CD4-positive, alpha-beta T cell (primary cell): ENCODE measurements around the gene STK40. TPM values are rescaled to one million over a fixed set of nuclear protein-coding genes. Genes with fewer than 3 reads are reported as not detected.

Experiments used
- ATAC-seq: fragments of 200-7000 bp; cut with Tn5 transposase; one replicate; pipeline ENCODE4 v1.10.0; 2022; ENCODE audit warnings: mild to moderate bottlenecking; ENCODE audit not compliant: poor library complexity
- CTCF ChIA-PET: fragments of 350-600 bp; sonication (Branson Sonifier 250); formaldehyde crosslinking; loops from one replicate; lab custom pipeline; 2021; ENCODE audit warnings: antibody characterized with exemption, inconsistent platforms; lab: Charles Lee
- POLR2A ChIA-PET: fragments of 350-600 bp; sonication (Branson Sonifier 250); formaldehyde crosslinking; loops from one replicate; lab custom pipeline; 2021; ENCODE audit warnings: antibody characterized with exemption, inconsistent platforms; lab: Charles Lee
- DNase-seq, 14 experiments: peaks; one replicate each; pipeline ENCODE4 v3.0.0-alpha.2; 2013 to 2020; ENCODE audit warnings: mixed read lengths in 2 of 14
- H3K27ac ChIP-seq, 2 donors: one replicate each; pipeline versions ENCODE4 v1.5.1 to v1.7.0; 2013; ENCODE audit warnings: low read length in 2 of 2, low read depth in 1 of 2, mild to moderate bottlenecking in 1 of 2
- H3K27me3 ChIP-seq, 2 experiments: 1 replicate in 1 of 2; 2 replicates in 1 of 2; pipeline versions ENCODE4 v1.6.1 to v1.7.0; 2013; ENCODE audit warnings: low read length in 2 of 2, control low read depth in 1 of 2, mild to moderate bottlenecking in 1 of 2, moderate library complexity in 1 of 2; ENCODE audit not compliant: insufficient read depth in 2 of 2, control insufficient read depth in 1 of 2
- H3K36me3 ChIP-seq: one replicate; pipeline ENCODE4 v1.6.1; 2013; ENCODE audit warnings: low read length, control low read depth; ENCODE audit not compliant: insufficient read depth
- H3K4me1 ChIP-seq: one replicate; pipeline ENCODE4 v1.6.1; 2013; ENCODE audit warnings: low read length, control low read depth; ENCODE audit not compliant: insufficient read depth
- H3K4me3 ChIP-seq: one replicate; pipeline ENCODE4 v1.5.1; 2013; ENCODE audit warnings: mild to moderate bottlenecking, low read length, moderate library complexity
- H3K9me3 ChIP-seq, 2 experiments: 1 replicate in 1 of 2; 2 replicates in 1 of 2; pipeline versions ENCODE4 v1.6.1 to v1.7.0; 2013; ENCODE audit warnings: low read length in 2 of 2, mild to moderate bottlenecking in 2 of 2, control low read depth in 1 of 2, moderate library complexity in 1 of 2; ENCODE audit not compliant: control insufficient read depth in 1 of 2, insufficient read depth in 1 of 2
- H3K27ac Mint-ChIP-seq: one replicate; pipeline ENCODE4 v1.8.0; 2020; ENCODE audit warnings: mixed read lengths
- H3K27me3 Mint-ChIP-seq: one replicate; pipeline ENCODE4 v1.8.0; 2021; ENCODE audit warnings: mixed read lengths
- H3K36me3 Mint-ChIP-seq: one replicate; pipeline ENCODE4 v1.8.0; 2021; ENCODE audit warnings: low read depth, mixed read lengths
- H3K4me1 Mint-ChIP-seq: one replicate; pipeline ENCODE4 v1.8.0; 2021; ENCODE audit warnings: low read depth, mixed read lengths
- H3K4me3 Mint-ChIP-seq: one replicate; pipeline ENCODE4 v1.8.0; 2020; ENCODE audit warnings: mild to moderate bottlenecking, mixed read lengths
- H3K9me3 Mint-ChIP-seq: one replicate; pipeline ENCODE4 v1.8.0; 2020; ENCODE audit warnings: mixed read lengths
- CTCF ChIP-seq: fragments of 200-600 bp; IDR thresholded peaks from one replicate; pipeline ENCODE4 v1.8.0; 2022; ENCODE audit warnings: antibody characterized with exemption, mild to moderate bottlenecking
- intact Hi-C, 2 experiments: fragments of 100-400 bp; cut with DNase I in 1 of 2; cut with micrococcal nuclease in 1 of 2; formaldehyde crosslinking; loops; one replicate each; pipeline versions ENCODE4 v1.15.1 to v1.9.0; 2023 to 2025; cut with DNase I, micrococcal nuclease
- polyA plus RNA-seq, 2 donors: library from polyadenylated mRNA; unstranded; fragments of 120-200 nt; gene quantifications; one replicate each; pipeline ENCODE4 v1.2.1, GENCODE V29; 2013
- total RNA-seq, 174 experiments: library from RNA in 2 of 174; stranded (reverse) in 2 of 174; gene quantifications; one replicate each; pipeline ENCODE4 v1.2.3 and lab custom pipeline; 2021 to 2026

STK40 gene, protein sequence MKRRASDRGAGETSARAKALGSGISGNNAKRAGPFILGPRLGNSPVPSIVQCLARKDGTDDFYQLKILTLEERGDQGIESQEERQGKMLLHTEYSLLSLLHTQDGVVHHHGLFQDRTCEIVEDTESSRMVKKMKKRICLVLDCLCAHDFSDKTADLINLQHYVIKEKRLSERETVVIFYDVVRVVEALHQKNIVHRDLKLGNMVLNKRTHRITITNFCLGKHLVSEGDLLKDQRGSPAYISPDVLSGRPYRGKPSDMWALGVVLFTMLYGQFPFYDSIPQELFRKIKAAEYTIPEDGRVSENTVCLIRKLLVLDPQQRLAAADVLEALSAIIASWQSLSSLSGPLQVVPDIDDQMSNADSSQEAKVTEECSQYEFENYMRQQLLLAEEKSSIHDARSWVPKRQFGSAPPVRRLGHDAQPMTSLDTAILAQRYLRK
- total RNA-seq = 10 to 100 TPM; 17.8 to 20.7 TPM
- 38.1 TPM for polyA plus RNA-seq (2013, experiment 1 of 2)
- polyA plus RNA-seq (2013, experiment 2 of 2) = 35.5 TPM
- 35.3 to 151 (median 77.2) reads per million in 172 experiments for total RNA-seq (lab: John Stamatoyannopoulos, UW)

- Mint-ChIP-seq H3K9me3 (no peaks in the 10 kb centered on the region), H3K4me1 (peaks cover 59% of the 10 kb centered on the region), H3K27ac (peak within 1 kb of the TSS; percentile 98), H3K36me3 (peaks cover 43% of the 10 kb centered on the region), H3K27me3 (no peaks in the 10 kb centered on the region), H3K4me3 (peak within 1 kb of the TSS; percentile 89)
- peak; percentile 97 to 99 (median 98) for DNase-seq
- ChIA-PET CTCF (interaction anchor here (0.6 to 2.3 kb wide), 11 partner anchors 12 to 236 kb away, joined by 4 to 18 read pairs (median 6); partner anchors contain the start of genes LSM10, SH3D21 and TRAPPC3), POLR2A (interaction anchor here (0.7 to 5.1 kb wide), 18 partner anchors 11 to 237 kb away, joined by 3 to 58 read pairs (median 6); partner anchors contain the start of genes LSM10, MRPS15, OSCP1 and SH3D21)
- H3K27me3 ChIP-seq = no peaks in the 10 kb centered on the region
- intact Hi-C loops = loop anchor here (1.0 to 5.0 kb wide), 7 partner anchors 12 to 298 kb away; partner anchors contain the start of genes LSM10 (in 2 of the 2), ADPRS (in 1 of the 2), THRAP3 (in 1 of the 2) and TRAPPC3 (in 1 of the 2)
- peak; percentile 84 for ATAC-seq
- peak within 1 kb of the TSS; percentile 92 for H3K27ac ChIP-seq
- peak within 1 kb of the TSS; percentile 72 for H3K4me3 ChIP-seq
- no peaks in the 10 kb centered on the region for H3K9me3 ChIP-seq
- H3K4me1 ChIP-seq = peaks cover 56% of the 10 kb centered on the region
- no peak for TF ChIP-seq CTCF
- peaks cover 19% of the 10 kb centered on the region for H3K36me3 ChIP-seq
Observed at GRCh38 chr1:36385410-36386264, at the start of gene STK40. Gene STK40 (minus strand): TSS chr1:36385924. CDS start chr1:36361332, 24,592 bp downstream.

DNA sequence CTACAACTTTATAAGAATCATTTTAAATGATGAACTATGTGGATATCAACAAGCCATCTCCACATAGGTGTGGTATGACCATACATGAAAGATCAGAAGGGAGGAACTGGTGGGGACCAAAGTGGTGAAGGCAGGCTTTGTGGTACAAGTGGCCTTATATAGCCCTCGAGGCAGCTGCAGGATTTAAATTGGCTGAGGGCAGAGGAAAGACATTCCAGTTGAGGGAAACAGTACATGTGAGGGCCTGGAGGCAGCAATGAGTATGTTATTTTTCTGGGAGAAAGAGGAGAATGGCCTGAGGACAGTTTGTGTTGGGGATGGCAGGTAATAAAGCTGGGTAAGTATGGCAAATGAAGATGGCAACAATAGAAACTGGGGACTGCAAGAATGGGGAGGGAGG, 47.4 kb upstream of the STK40 start:
- Histone ChIP-seq H3K27ac (no peak overlapping the region), H3K36me3 (no peaks in the 10 kb centered on the region), H3K4me3 (no peak overlapping the region), H3K9me3 (no peaks in the 10 kb centered on the region), H3K27me3 (no peaks in the 10 kb centered on the region), H3K4me1 (no peaks in the 10 kb centered on the region)
- DNase-seq (no peak), ATAC-seq (no peak)
- ChIA-PET CTCF (no interaction called here), POLR2A (no interaction called here)
- intact Hi-C loops = no loop called here
- Mint-ChIP-seq H3K36me3 (no peaks in the 10 kb centered on the region), H3K4me3 (no peak overlapping the region), H3K27ac (no peak overlapping the region), H3K9me3 (no peaks in the 10 kb centered on the region), H3K4me1 (no peaks in the 10 kb centered on the region), H3K27me3 (no peaks in the 10 kb centered on the region)
- TF ChIP-seq CTCF = no peak

- no peak for TF ChIP-seq CTCF
- H3K36me3 ChIP-seq = no peaks in the 10 kb centered on the region
- Mint-ChIP-seq H3K27ac (no peak overlapping the region), H3K36me3 (no peaks in the 10 kb centered on the region), H3K4me1 (no peaks in the 10 kb centered on the region), H3K27me3 (no peaks in the 10 kb centered on the region), H3K4me3 (no peak overlapping the region), H3K9me3 (no peaks in the 10 kb centered on the region)
- H3K27ac ChIP-seq = no peak overlapping the region
- no peaks in the 10 kb centered on the region for H3K27me3 ChIP-seq
- H3K9me3 ChIP-seq = no peaks in the 10 kb centered on the region
- ChIA-PET POLR2A (no interaction called here), CTCF (no interaction called here)
- intact Hi-C loops = no loop called here
- no peaks in the 10 kb centered on the region for H3K4me1 ChIP-seq
- ATAC-seq (no peak), DNase-seq (no peak)
- no peak overlapping the region for H3K4me3 ChIP-seq
Observed at GRCh38 chr1:36432616-36433015, 46.9 kb upstream of the STK40 start.
